ENCODE data around the gene GRIN2C. TPM values are rescaled to one million over a fixed set of nuclear protein-coding genes. Genes with fewer than 3 reads are reported as not detected.
A peak's percentile ranks its signal among the peaks of the same experiment; 100 is the strongest.

Gene GRIN2C
- total RNA-seq, 1 donor from 2014 or later, result not detected

GRCh38 chr17:74864297-74864865 lies 4.7 kb upstream of the GRIN2C start:
- DNase-seq (ENCODE audit: low read depth in 2 of 2), result no peak

DNA sequence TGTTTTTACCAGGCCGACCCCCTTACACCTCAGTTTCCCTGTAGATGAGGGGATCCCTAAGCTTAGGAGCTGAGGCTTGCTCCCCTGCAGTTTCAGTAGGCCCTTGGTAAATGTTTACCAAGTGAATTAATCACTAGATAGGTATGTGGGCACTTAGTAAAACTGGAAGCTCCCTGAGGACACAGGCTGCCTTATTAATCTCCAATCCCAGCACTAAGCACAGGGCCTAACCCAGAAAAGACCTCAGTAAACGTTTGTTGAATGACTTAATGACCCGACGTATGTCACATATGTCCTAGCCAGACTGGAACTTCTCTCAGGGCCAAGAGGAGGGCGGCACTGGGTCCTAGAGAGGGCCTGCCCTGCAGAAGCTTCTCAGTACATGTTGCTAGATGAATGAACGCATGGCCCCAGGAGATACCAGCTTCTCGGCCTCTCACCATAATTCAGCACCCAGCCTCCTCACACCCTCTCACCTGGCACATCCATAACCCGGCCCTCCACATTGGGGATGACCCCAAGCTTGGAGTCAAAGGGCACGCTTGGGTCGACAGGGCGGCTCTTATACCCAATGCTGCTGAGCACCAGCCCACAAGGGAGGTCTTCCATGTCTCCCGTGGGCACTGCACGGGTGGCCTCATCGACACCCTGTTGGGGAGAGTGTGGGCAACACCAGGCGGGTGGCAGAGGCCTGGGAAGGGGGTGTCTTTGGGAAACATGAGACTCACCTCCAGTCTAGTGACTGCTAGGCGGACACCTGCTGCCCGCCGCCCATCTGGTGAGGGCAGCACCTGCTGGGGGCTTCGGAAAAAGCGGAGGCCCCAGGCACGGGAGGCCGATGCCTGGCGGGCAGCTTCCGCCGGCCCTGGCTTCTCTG lies 4.0 kb upstream of the GRIN2C start:
- no peak for DNase-seq (ENCODE audit: low read depth in 2 of 2)

DNA sequence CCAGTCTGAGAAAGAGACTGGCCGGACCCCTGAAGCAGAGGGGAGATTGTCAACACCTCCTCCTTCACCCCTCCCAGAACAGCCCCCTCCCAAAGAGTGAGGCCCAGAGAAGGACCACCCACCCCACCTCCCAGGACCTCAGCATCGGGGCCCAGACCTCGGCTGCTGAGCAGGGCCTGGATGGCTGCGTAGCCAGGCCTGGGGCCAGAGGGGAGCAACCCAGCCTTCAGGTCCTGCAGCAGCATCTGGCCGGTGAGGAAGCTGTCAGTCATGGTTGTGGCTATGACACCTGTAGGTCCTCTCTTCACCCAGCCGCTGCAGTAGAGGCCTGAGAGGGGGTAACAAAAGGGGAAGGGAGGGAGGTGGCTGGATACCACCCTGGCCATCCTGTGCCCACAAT lies 3.2 kb upstream of the GRIN2C start:
- no peak for DNase-seq (ENCODE audit: low read depth in 2 of 2)

GRCh38 chr17:74862108-74862901 lies 2.6 kb upstream of the GRIN2C start:
- DNase-seq (ENCODE audit: low read depth in 2 of 2), result peak in 1 of 2 donors; percentile 52

GRCh38 chr17:74861662-74862107 lies 2.0 kb upstream of the GRIN2C start:
- no peak for DNase-seq (ENCODE audit: low read depth in 2 of 2)

- DNase-seq (ENCODE audit: low read depth in 2 of 2), result no peak
Measured at GRCh38 chr17:74860872-74861661, 1.4 kb upstream of the GRIN2C start.

- DNase-seq (ENCODE audit: low read depth in 2 of 2), result no peak
Measured at GRCh38 chr17:74860229-74860871, 665 bp upstream of the GRIN2C start.

GRCh38 chr17:74858672-74859458 lies 820 bp downstream of the GRIN2C start:
- no peak for DNase-seq (ENCODE audit: low read depth in 2 of 2)

DNA sequence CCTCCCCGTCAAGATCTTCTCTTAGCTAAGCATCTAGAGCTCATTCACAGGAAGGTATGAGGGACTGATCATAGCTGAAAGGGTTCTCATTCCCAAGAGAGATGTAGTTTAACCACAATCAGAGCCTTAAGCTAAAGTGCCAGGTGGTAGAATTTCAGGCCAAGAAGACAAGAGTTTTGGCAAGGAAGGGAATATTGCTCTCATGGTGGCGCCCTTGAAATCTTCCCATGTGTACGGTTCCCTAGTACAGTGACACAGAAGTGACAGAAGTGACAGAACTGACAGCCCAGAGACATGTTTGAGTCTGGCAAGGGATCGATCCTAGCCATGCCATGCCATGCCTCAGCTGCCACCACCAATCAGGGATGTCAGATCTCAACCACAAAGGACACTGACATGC lies 2.5 kb downstream of the GRIN2C start:
- no peak for DNase-seq (ENCODE audit: low read depth in 2 of 2)

- DNase-seq (ENCODE audit: low read depth in 2 of 2), result no peak
Measured at GRCh38 chr17:74856112-74856511, 3.6 kb downstream of the GRIN2C start.

DNA sequence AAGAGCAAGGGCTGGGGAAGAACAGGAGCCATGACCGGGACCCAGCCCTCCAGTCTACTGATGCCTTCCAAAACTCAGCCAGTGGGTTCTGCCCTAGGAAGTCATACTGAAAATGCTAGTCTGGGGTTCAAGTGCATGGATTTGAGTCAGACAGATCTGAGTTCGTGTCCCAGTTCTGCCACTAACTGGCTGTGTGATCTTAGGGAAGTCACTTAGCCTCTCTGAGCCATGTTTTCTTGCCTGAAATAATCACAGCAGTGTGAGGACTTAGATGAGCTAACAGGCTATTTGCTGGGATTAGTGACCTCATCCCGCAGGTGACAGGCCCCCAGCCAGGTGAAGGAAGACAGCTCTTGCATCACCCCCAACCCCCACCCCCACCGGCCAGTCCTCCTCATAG lies 4.4 kb downstream of the GRIN2C start:
- DNase-seq (ENCODE audit: low read depth in 2 of 2), result no peak

- no peak for DNase-seq (ENCODE audit: low read depth in 2 of 2)
Measured at GRCh38 chr17:74854792-74855191, 4.9 kb downstream of the GRIN2C start.

GRCh38 chr17:74853669-74854068 lies 6.0 kb downstream of the GRIN2C start:
- no peak for DNase-seq (ENCODE audit: low read depth in 2 of 2)

- no peak for DNase-seq (ENCODE audit: low read depth in 2 of 2)
Measured at GRCh38 chr17:74853048-74853397, 6.7 kb downstream of the GRIN2C start.

- DNase-seq (ENCODE audit: low read depth in 2 of 2), result peak in 1 of 2 donors; percentile 23
Measured at GRCh38 chr17:74852237-74853047, 7.2 kb downstream of the GRIN2C start.

DNA sequence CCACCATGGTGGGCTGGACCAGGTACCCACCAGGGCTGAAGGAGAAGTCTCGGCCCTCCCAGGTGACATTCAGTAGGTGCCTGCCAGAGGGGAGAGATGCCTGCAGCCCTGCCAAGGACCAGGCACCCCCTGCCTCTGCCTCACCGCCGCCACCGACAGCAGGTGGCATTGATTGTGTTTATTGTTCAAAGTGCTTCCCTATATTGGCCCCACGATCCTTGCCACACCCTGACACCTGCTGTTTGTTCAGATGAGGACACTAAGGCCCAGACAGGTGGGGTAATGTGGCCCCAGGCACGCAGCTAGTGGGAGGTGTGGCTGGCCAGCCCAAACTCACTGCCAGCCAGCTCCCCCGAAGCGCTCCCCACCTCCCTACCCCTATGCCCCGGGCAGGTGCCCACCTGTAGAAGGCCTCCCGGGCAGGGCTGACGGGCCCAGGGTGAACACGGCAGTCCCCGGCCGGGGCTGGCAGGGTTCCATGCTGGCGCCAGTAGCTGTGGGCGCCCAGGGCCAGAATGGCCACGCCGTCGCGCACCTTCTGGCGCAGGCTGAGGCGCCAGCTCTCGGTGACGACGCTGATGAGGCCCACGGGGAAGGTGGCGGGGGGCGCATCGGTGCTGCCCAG lies 8.0 kb downstream of the GRIN2C start:
- DNase-seq (ENCODE audit: low read depth in 2 of 2), result no peak

- no peak for DNase-seq (ENCODE audit: low read depth in 2 of 2)
Measured at GRCh38 chr17:74850914-74851313, 8.8 kb downstream of the GRIN2C start.

DNA sequence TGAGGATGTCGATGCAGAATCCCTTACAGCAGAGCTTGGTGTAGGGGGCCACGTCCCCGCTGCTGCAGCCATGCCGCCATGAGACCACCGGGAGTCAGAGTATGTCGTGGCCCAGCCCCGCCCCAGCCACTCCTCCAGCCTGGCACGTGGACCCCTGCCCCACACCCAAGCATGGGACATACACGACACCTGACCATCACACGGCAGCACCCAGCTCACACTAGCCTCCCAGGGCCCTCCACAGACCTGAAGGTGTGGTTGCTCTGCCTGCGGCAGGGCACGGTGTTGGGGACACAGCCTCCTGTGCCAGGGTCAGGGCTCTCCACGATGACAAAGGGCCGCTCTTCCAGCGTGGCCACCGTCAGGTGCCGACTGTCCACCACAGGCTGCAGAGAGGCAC lies 9.4 kb downstream of the GRIN2C start:
- no peak for DNase-seq (ENCODE audit: low read depth in 2 of 2)

Measured in dermis microvascular lymphatic vessel endothelial cell (primary cell).